ENCODE data around the gene PTPN5. TPM values are rescaled to one million over a fixed set of nuclear protein-coding genes. Genes with fewer than 3 reads are reported as not detected.

Gene PTPN5
- total RNA-seq, 1 donor from 2014 or later, result 0.47 TPM

GRCh38 chr11:18768472-18768901 is 23.1 kb downstream of the PTPN5 start:
- intact Hi-C loops (cut with micrococcal nuclease), result no loop called here
- no peak overlapping the region for H3K4me3 ChIP-seq

GRCh38 chr11:18766015-18766414 is 25.6 kb downstream of the PTPN5 start:
- H3K4me3 ChIP-seq, result no peak overlapping the region

More at GRCh38 chr11:18768472-18768901, 23.1 kb downstream of the PTPN5 start:
- Histone ChIP-seq H3K9me3 (replicated peaks) (no peaks in the 10 kb centered on the region), H3K27me3 (ENCODE audit: low read depth) (peaks cover 24% of the 10 kb centered on the region), H3K36me3 (no peaks in the 10 kb centered on the region), H3K27ac (replicated peaks) (no peak overlapping the region), H3K4me1 (no peaks in the 10 kb centered on the region)
- no peak for TF ChIP-seq CTCF (IDR thresholded peaks at IDR 0.05; ENCODE audit: borderline replicate concordance)
- DNase-seq, result no peak

GRCh38 chr11:18765554-18765953 is 26.0 kb downstream of the PTPN5 start:
- no peaks in the 10 kb centered on the region for H3K4me1 ChIP-seq
- H3K36me3 ChIP-seq, result no peaks in the 10 kb centered on the region
- DNase-seq, result no peak
- no peak for TF ChIP-seq CTCF (IDR thresholded peaks at IDR 0.05; ENCODE audit: borderline replicate concordance)
- no peak overlapping the region for H3K27ac ChIP-seq (replicated peaks)
- no peaks in the 10 kb centered on the region for H3K27me3 ChIP-seq (ENCODE audit: low read depth)
- H3K9me3 ChIP-seq (replicated peaks), result no peaks in the 10 kb centered on the region
- H3K4me3 ChIP-seq, result no peak overlapping the region
- intact Hi-C loops (cut with micrococcal nuclease), result no loop called here

More at GRCh38 chr11:18766015-18766414, 25.6 kb downstream of the PTPN5 start:
- peaks cover 2% of the 10 kb centered on the region for H3K27me3 ChIP-seq (ENCODE audit: low read depth)
- H3K9me3 ChIP-seq (replicated peaks), result no peaks in the 10 kb centered on the region
- no peaks in the 10 kb centered on the region for H3K4me1 ChIP-seq
- no peak for DNase-seq
- H3K27ac ChIP-seq (replicated peaks), result no peak overlapping the region
- H3K36me3 ChIP-seq, result no peaks in the 10 kb centered on the region
- intact Hi-C loops (cut with micrococcal nuclease), result no loop called here
- no peak for TF ChIP-seq CTCF (IDR thresholded peaks at IDR 0.05; ENCODE audit: borderline replicate concordance)

- H3K27me3 ChIP-seq (ENCODE audit: low read depth), result no peaks in the 10 kb centered on the region
- no peak for DNase-seq
- H3K36me3 ChIP-seq, result no peaks in the 10 kb centered on the region
- intact Hi-C loops (cut with micrococcal nuclease), result no loop called here
- H3K4me1 ChIP-seq, result no peaks in the 10 kb centered on the region
- H3K9me3 ChIP-seq (replicated peaks), result no peaks in the 10 kb centered on the region
- no peak overlapping the region for H3K27ac ChIP-seq (replicated peaks)
- no peak for TF ChIP-seq CTCF (IDR thresholded peaks at IDR 0.05; ENCODE audit: borderline replicate concordance)
- H3K4me3 ChIP-seq, result no peak overlapping the region
These were observed 29.9 kb downstream of the PTPN5 start for GRCh38 chr11:18761741-18762140.

GRCh38 chr11:18761144-18761543 is 30.5 kb downstream of the PTPN5 start:
- Histone ChIP-seq H3K36me3 (no peaks in the 10 kb centered on the region), H3K27ac (replicated peaks) (no peak overlapping the region), H3K4me3 (no peak overlapping the region), H3K27me3 (ENCODE audit: low read depth) (no peaks in the 10 kb centered on the region), H3K4me1 (no peaks in the 10 kb centered on the region), H3K9me3 (replicated peaks) (no peaks in the 10 kb centered on the region)
- no peak for TF ChIP-seq CTCF (IDR thresholded peaks at IDR 0.05; ENCODE audit: borderline replicate concordance)
- intact Hi-C loops (cut with micrococcal nuclease), result no loop called here
- no peak for DNase-seq
